CD14-positive monocyte (primary cell): ENCODE results near the gene PHF23. TPM values are rescaled to one million over a fixed set of nuclear protein-coding genes. Genes with fewer than 3 reads are reported as not detected.

ENCODE experiments used
- DNase-seq, 3 donors: peaks; one replicate each; pipeline ENCODE4 v3.0.0-alpha.2; 2011 to 2022
- H2AFZ ChIP-seq: 2 replicates; pipeline ENCODE4 v1.6.0; 2012; ENCODE audit warnings: mild to moderate bottlenecking, low read depth, low read length, inconsistent platforms; ENCODE audit not compliant: insufficient read depth, poor library complexity, severe bottlenecking
- H3K27ac ChIP-seq, 2 donors: 1 replicate in 1 of 2; 2 replicates in 1 of 2; pipeline ENCODE4 v1.5.1; 2012 to 2013; ENCODE audit warnings: low read length in 2 of 2, control low read depth in 1 of 2, inconsistent platforms in 1 of 2, low read depth in 1 of 2, mild to moderate bottlenecking in 1 of 2
- H3K27me3 ChIP-seq, 2 donors: one replicate each; pipeline versions ENCODE4 v1.6.0 to v1.6.1; 2011 to 2013; ENCODE audit warnings: low read length in 2 of 2; ENCODE audit not compliant: control insufficient read depth in 2 of 2, insufficient read depth in 2 of 2
- H3K36me3 ChIP-seq, 2 donors: replicated peaks in 1 of 2; 1 replicate in 1 of 2; 2 replicates in 1 of 2; pipeline versions ENCODE4 v1.5.1 to v1.6.1; 2012 to 2013; ENCODE audit warnings: low read length in 2 of 2, control low read depth in 1 of 2, inconsistent platforms in 1 of 2, mild to moderate bottlenecking in 1 of 2; ENCODE audit not compliant: insufficient read depth in 2 of 2, control insufficient read depth in 1 of 2
- H3K4me1 ChIP-seq, 2 donors: 1 replicate in 1 of 2; 2 replicates in 1 of 2; pipeline versions ENCODE4 v1.5.1 to v1.6.1; 2012 to 2013; ENCODE audit warnings: low read length in 2 of 2, control low read depth in 1 of 2, inconsistent platforms in 1 of 2, mild to moderate bottlenecking in 1 of 2, moderate library complexity in 1 of 2; ENCODE audit not compliant: insufficient read depth in 2 of 2, control insufficient read depth in 1 of 2
- H3K4me2 ChIP-seq: replicated peaks from 2 replicates; pipeline ENCODE3; 2012; ENCODE audit warnings: low read length, moderate library complexity, mild to moderate bottlenecking; ENCODE audit not compliant: poor library complexity, severe bottlenecking; ENCODE audit errors: extremely low read depth
- H3K4me3 ChIP-seq, 3 experiments: fragments of 200-600 bp in 1 of 3; sonication (generic) in 1 of 3; replicated peaks in 1 of 3; 1 replicate in 2 of 3; 2 replicates in 1 of 3; pipeline ENCODE4 v1.5.1; 2011 to 2013; ENCODE audit warnings: low read length in 3 of 3, mild to moderate bottlenecking in 3 of 3, control low read depth in 2 of 3, low read depth in 2 of 3, inconsistent platforms in 1 of 3, moderate library complexity in 1 of 3
- H3K79me2 ChIP-seq: 2 replicates; pipeline ENCODE4 v1.6.0; 2012; ENCODE audit warnings: mild to moderate bottlenecking, control low read depth, inconsistent platforms, low read length, moderate library complexity; ENCODE audit not compliant: insufficient read depth
- H3K9ac ChIP-seq: 2 replicates; pipeline ENCODE4 v1.6.0; 2017; ENCODE audit warnings: low read length, mild to moderate bottlenecking; ENCODE audit not compliant: insufficient read depth, poor library complexity, severe bottlenecking
- H3K9me3 ChIP-seq, 2 donors: replicated peaks in 1 of 2; 1 replicate in 1 of 2; 2 replicates in 1 of 2; pipeline versions ENCODE4 v1.5.1 to v1.6.1; 2012 to 2013; ENCODE audit warnings: low read length in 2 of 2, control low read depth in 1 of 2; ENCODE audit not compliant: control insufficient read depth in 1 of 2, insufficient read depth in 1 of 2
- H4K20me1 ChIP-seq: 2 replicates; pipeline ENCODE4 v1.6.0; 2012; ENCODE audit warnings: mild to moderate bottlenecking, low read length, control low read depth, moderate library complexity; ENCODE audit not compliant: insufficient read depth
- H3K27ac Mint-ChIP-seq, 7 donors: one replicate each; pipeline ENCODE4 v1.8.0; 2020; ENCODE audit warnings: mild to moderate bottlenecking in 7 of 7, mixed read lengths in 7 of 7, moderate library complexity in 6 of 7, inconsistent platforms in 2 of 7
- H3K27me3 Mint-ChIP-seq, 3 donors: one replicate each; pipeline ENCODE4 v1.8.0; 2021 to 2022; ENCODE audit warnings: low read depth in 3 of 3, mild to moderate bottlenecking in 3 of 3, mixed read lengths in 3 of 3, moderate library complexity in 3 of 3, inconsistent platforms in 1 of 3
- H3K36me3 Mint-ChIP-seq, 2 donors: one replicate each; pipeline ENCODE4 v1.8.0; 2020; ENCODE audit warnings: mixed read lengths in 2 of 2, inconsistent platforms in 1 of 2, mild to moderate bottlenecking in 1 of 2
- H3K4me1 Mint-ChIP-seq: one replicate; pipeline ENCODE4 v1.8.0; 2020; ENCODE audit warnings: mild to moderate bottlenecking, mixed read lengths
- H3K4me3 Mint-ChIP-seq, 2 donors: one replicate each; pipeline ENCODE4 v1.8.0; 2020; ENCODE audit warnings: mild to moderate bottlenecking in 2 of 2, mixed read lengths in 2 of 2, moderate library complexity in 1 of 2
- H3K9me3 Mint-ChIP-seq, 7 donors: one replicate each; pipeline ENCODE4 v1.8.0; 2020 to 2022; ENCODE audit warnings: mixed read lengths in 7 of 7, mild to moderate bottlenecking in 6 of 7, moderate library complexity in 6 of 7, inconsistent platforms in 2 of 7
- WGBS: methylation state at CpG from one replicate; pipeline ENCODE4 v1.1.5; 2013; ENCODE audit warnings: missing lambda C conversion rate; ENCODE audit not compliant: insufficient coverage; 5-methylcytosine and 5-hydroxymethylcytosine counted together
- intact Hi-C, 2 donors: fragments of 100-400 bp; cut with micrococcal nuclease; formaldehyde crosslinking; loops; one replicate each; pipeline versions ENCODE4 v1.15.0 to v1.15.1; 2023
- polyA plus RNA-seq, 3 donors: library from polyadenylated mRNA; depleted of rRNA in 1 of 3; unstranded in 2 of 3; stranded (reverse) in 1 of 3; fragments of 300-500 nt in 2 of 3; fragments of >200 nt in 1 of 3; fragmentation: Illumina TruSeq in 2 of 3; gene quantifications; 1 replicate in 2 of 3; 2 replicates in 1 of 3; pipeline ENCODE4 v1.2.3, GENCODE V29; 2012 to 2021
- TF ChIP-seq, protein P1 (sequence below): fragments of 200-600 bp; IDR thresholded peaks from one replicate; pipeline ENCODE4 v1.8.0; 2022; ENCODE audit warnings: antibody characterized with exemption, mild to moderate bottlenecking

PHF23 gene
- polyA plus RNA-seq, 3 donors = 12.0 to 18.0 (median 12.9) TPM

DNA sequence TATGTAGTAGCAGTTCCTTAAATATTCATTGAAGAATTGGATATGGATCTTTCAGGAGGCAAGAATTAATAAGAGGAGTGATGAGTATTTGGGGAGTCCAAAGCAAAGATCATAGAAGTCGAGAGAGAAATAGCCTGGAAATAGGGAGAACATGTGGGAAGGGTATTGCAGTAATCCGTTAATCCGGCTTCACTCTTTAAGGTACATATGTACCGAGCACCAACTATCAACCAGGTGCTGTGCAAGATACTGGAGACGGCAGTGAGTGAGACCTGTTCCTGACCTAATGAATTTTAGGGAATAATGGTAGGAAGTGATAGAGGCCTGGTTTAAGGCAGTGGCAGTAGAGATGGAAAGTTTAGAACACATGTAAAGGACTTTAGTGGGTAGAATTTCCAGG is 13.8 kb upstream of the PHF23 start:
- DNase-seq = no peak
- H2AFZ ChIP-seq = peak overlapping the region; percentile 81

DNA sequence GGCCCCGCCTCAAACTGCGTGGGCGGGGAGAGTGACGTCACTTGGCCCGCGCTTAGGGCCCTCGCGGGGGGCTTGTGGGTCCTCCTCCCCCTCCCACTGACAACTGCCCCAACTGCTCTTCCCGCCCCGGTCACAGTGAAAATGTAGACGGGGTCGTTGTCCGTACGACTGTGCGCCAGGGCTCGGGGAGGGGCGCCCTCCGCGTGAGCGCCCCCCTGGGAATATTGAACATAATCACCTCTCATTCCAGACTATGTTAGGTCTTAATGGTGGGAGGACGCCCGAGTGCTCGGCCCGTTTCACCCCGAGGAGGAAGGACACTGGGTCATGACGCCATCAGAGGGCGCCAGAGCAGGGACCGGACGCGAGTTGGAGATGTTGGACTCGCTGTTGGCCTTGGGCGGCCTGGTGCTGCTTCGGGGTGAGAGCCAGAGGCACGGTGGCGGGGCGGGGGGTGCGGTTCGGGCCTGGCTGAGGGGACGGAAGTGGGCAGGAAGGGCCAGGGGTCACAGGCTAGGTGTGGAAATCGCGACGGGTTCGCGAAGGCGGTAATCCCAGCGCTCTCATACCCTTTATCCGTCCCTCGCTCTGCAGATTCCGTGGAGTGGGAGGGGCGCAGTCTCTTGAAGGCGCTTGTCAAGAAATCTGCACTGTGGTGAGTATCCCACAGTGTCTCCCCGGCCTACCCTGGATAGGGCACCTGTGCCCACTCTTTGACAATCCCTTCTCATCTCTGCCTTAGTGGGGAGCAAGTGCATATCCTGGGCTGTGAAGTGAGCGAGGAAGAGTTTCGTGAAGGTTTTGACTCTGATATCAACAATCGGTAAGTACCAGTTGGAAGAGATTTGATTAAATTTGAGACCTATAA is 13.2 kb upstream of the PHF23 start, which contains the start of gene ELP5:
Gene ELP5 (plus strand): TSS at position 40 of the 868 bp plus-strand sequence. CDS start 336 bp downstream, at position 376.
- Histone ChIP-seq H3K4me1 (peaks cover 31 to 36% of the 10 kb centered on the region in 2 donors), H3K4me2 (peak within 1 kb of the TSS; percentile 86), H3K36me3 (peaks cover 21 to 33% of the 10 kb centered on the region in 2 donors), H3K9ac (peak within 1 kb of the TSS; percentile 97), H3K79me2 (peaks cover 57% of the 10 kb centered on the region), H3K27me3 (no peaks in the 10 kb centered on the region), H2AFZ (peak within 1 kb of the TSS; percentile 81), H4K20me1 (peaks cover 5% of the 10 kb centered on the region), H3K27ac (peak within 1 kb of the TSS; percentile 100), H3K4me3 (peak within 1 kb of the TSS; percentile 73 to 93 (median 87)), H3K9me3 (no peaks in the 10 kb centered on the region)
- Mint-ChIP-seq H3K36me3 (peaks cover 29 to 41% of the 10 kb centered on the region in 2 donors), H3K4me3 (peak within 1 kb of the TSS; percentile 90 to 95), H3K9me3 (no peaks in the 10 kb centered on the region), H3K4me1 (peaks cover 34% of the 10 kb centered on the region), H3K27ac (peak within 1 kb of the TSS; percentile 99 to 100 (median 100)), H3K27me3 (no peaks in the 10 kb centered on the region)
- intact Hi-C loops = loop anchor here (2.0 to 10.0 kb wide), 5 partner anchors 35 to 312 kb away; partner anchors contain the start of genes EIF5A (in 2 of the 2), ACADVL (in 1 of the 2), DLG4 (in 1 of the 2) and SENP3 (in 1 of the 2)
- under 1% methylated on average over 47 of the region's 55 CpGs for WGBS
- TF ChIP-seq, protein P1, sequence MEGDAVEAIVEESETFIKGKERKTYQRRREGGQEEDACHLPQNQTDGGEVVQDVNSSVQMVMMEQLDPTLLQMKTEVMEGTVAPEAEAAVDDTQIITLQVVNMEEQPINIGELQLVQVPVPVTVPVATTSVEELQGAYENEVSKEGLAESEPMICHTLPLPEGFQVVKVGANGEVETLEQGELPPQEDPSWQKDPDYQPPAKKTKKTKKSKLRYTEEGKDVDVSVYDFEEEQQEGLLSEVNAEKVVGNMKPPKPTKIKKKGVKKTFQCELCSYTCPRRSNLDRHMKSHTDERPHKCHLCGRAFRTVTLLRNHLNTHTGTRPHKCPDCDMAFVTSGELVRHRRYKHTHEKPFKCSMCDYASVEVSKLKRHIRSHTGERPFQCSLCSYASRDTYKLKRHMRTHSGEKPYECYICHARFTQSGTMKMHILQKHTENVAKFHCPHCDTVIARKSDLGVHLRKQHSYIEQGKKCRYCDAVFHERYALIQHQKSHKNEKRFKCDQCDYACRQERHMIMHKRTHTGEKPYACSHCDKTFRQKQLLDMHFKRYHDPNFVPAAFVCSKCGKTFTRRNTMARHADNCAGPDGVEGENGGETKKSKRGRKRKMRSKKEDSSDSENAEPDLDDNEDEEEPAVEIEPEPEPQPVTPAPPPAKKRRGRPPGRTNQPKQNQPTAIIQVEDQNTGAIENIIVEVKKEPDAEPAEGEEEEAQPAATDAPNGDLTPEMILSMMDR = peak; percentile 28
- peak; percentile 88 to 96 (median 93) for DNase-seq

More for the DNA sequence above, 13.8 kb upstream of the PHF23 start:
- Histone ChIP-seq H3K4me1 (peaks cover 31 to 36% of the 10 kb centered on the region in 2 donors), H3K4me3 (peak overlapping the region; percentile 60 to 93 (median 73)), H3K79me2 (peaks cover 50% of the 10 kb centered on the region), H3K27ac (peak overlapping the region; percentile 100), H3K27me3 (no peaks in the 10 kb centered on the region), H4K20me1 (peaks cover 5% of the 10 kb centered on the region), H3K36me3 (peaks cover 21 to 37% of the 10 kb centered on the region in 2 donors), H3K4me2 (peak overlapping the region; percentile 86), H3K9me3 (no peaks in the 10 kb centered on the region), H3K9ac (peak overlapping the region; percentile 97)
- Mint-ChIP-seq H3K4me3 (peak overlapping the region; percentile 90 to 95), H3K27me3 (no peaks in the 10 kb centered on the region), H3K36me3 (peaks cover 30 to 47% of the 10 kb centered on the region in 2 donors), H3K9me3 (no peaks in the 10 kb centered on the region), H3K27ac (peak overlapping the region; percentile 99 to 100 (median 100)), H3K4me1 (peaks cover 34% of the 10 kb centered on the region)
- intact Hi-C loops = loop anchor here (2.0 to 10.0 kb wide), 5 partner anchors 36 to 312 kb away; partner anchors contain the start of genes EIF5A (in 2 of the 2), ACADVL (in 1 of the 2), DLG4 (in 1 of the 2) and SENP3 (in 1 of the 2)
- WGBS = 94% methylated on average over 2 of the region's 5 CpGs
- TF ChIP-seq, protein P1 = no peak
